RWPE2 (cell line): ENCODE measurements around the gene LRBA.
A peak's percentile ranks its signal among the peaks of the same experiment; 100 is the strongest.

Experiments used
- ATAC-seq: fragments of 200-7000 bp; cut with Tn5 transposase; 3 replicates; pipeline ENCODE4 v1.9.1; 2021; ENCODE audit warnings: low read depth
- DNase-seq: peaks from one replicate; pipeline ENCODE4 v3.0.0-alpha.2; 2020; ENCODE audit warnings: low spot score
- H3K27ac ChIP-seq: fragments of 450-650 bp; 2 replicates; pipeline ENCODE4 v1.5.1; 2017; ENCODE audit warnings: mild to moderate bottlenecking; ENCODE audit not compliant: poor library complexity, severe bottlenecking
- H3K27me3 ChIP-seq: fragments of 250-450 bp; sonication (Bioruptor Pico); 2 replicates; pipeline ENCODE4 v1.5.1; 2021; ENCODE audit warnings: mild to moderate bottlenecking, moderate library complexity; ENCODE audit not compliant: insufficient read depth, poor library complexity, severe bottlenecking
- H3K36me3 ChIP-seq: fragments of 250-450 bp; sonication (Bioruptor Pico); 2 replicates; pipeline ENCODE4 v1.5.1; 2020; ENCODE audit warnings: low read depth, mild to moderate bottlenecking, moderate library complexity
- H3K4me1 ChIP-seq: fragments of 250-450 bp; sonication (Bioruptor Pico); 2 replicates; pipeline ENCODE4 v1.5.1; 2021; ENCODE audit warnings: mild to moderate bottlenecking, moderate library complexity; ENCODE audit not compliant: insufficient read depth, poor library complexity, severe bottlenecking
- H3K4me3 ChIP-seq: fragments of 250-450 bp; sonication (Bioruptor Pico); 2 replicates; pipeline ENCODE4 v1.5.1; 2021; ENCODE audit warnings: mild to moderate bottlenecking, moderate library complexity; ENCODE audit not compliant: severe bottlenecking
- H3K9me3 ChIP-seq: fragments of 250-450 bp; sonication (Bioruptor Pico); 2 replicates; pipeline ENCODE4 v1.5.1; 2021; ENCODE audit warnings: mild to moderate bottlenecking, moderate library complexity; ENCODE audit not compliant: severe bottlenecking
- CTCF ChIP-seq: fragments of 450-650 bp; IDR thresholded peaks from one replicate; pipeline ENCODE4 v1.5.1; 2017; ENCODE audit warnings: mild to moderate bottlenecking, moderate library complexity; ENCODE audit not compliant: poor library complexity, severe bottlenecking

LRBA gene

DNA sequence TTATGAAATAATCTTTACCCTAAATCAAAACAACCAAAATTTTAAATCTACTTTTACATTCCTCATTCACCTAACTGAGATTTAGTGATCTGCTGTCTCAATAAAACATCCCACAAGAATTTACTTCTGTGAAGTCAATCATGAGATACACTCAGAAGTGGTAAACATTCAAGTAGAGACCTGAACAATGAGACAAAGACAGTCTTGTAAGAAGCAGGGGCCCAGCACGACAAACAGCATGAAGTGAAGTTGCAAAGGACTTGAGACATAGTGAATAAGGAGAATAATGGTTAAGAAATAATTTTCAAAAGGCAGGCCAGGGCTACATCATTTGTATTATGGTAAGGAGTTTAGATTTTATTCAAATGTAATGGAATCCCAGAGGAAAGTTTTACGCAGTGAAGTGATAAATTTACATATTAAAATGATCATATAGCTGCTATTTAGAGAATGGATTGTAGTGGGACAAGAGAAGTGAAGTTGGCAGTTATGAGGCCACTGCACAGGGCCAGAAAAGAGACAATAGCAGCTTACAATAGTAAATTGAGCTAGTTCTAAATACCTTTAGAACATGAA lies 331.2 kb downstream of the LRBA start:
- Histone ChIP-seq H3K36me3 (peaks cover 11% of the 10 kb centered on the region; the same call in 1 of the 2 replicates), H3K27me3 (no peaks in the 10 kb centered on the region), H3K4me3 (no peak overlapping the region), H3K9me3 (no peaks in the 10 kb centered on the region), H3K27ac (no peak overlapping the region), H3K4me1 (peaks cover 5% of the 10 kb centered on the region)
- DNase-seq = no peak
- ATAC-seq = no peak
- TF ChIP-seq CTCF = no peak

- no peak for ATAC-seq
Observed at GRCh38 chr4:150682126-150682525, 333.0 kb downstream of the LRBA start.

DNA sequence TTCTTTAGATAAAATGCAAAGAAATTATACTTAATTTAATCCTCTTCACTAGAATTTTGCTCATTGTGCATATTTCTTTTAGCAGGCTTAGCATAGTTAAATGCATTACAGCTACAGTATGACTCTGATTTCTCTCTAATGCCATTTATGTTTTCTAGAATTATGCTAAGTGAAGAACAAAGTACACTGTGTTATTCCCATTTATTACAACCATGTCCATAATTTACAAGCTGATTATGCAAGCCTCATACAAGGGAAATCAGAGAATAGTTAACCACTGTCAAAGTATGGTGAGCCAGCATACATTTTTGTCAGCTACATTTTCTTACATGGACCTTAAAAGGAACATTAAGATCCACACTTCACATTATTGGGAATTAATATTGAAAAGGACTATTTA lies 334.0 kb downstream of the LRBA start:
- Histone ChIP-seq H3K36me3 (peaks cover 11% of the 10 kb centered on the region; the same call in 1 of the 2 replicates), H3K4me3 (no peak overlapping the region), H3K27ac (no peak overlapping the region), H3K27me3 (no peaks in the 10 kb centered on the region), H3K9me3 (no peaks in the 10 kb centered on the region), H3K4me1 (peaks cover 5% of the 10 kb centered on the region)
- no peak for ATAC-seq
- TF ChIP-seq CTCF = no peak
- DNase-seq = no peak

More at GRCh38 chr4:150682126-150682525, 333.0 kb downstream of the LRBA start:
- TF ChIP-seq CTCF = no peak
- Histone ChIP-seq H3K4me1 (peaks cover 5% of the 10 kb centered on the region), H3K36me3 (peaks cover 11% of the 10 kb centered on the region; the same call in 1 of the 2 replicates), H3K9me3 (no peaks in the 10 kb centered on the region), H3K27ac (no peak overlapping the region), H3K4me3 (no peak overlapping the region), H3K27me3 (no peaks in the 10 kb centered on the region)
- DNase-seq = no peak

- H3K9me3 ChIP-seq = no peaks in the 10 kb centered on the region
- H3K27ac ChIP-seq = no peak overlapping the region
- no peak for TF ChIP-seq CTCF
Observed at GRCh38 chr4:150680651-150681050, 334.4 kb downstream of the LRBA start.

DNA sequence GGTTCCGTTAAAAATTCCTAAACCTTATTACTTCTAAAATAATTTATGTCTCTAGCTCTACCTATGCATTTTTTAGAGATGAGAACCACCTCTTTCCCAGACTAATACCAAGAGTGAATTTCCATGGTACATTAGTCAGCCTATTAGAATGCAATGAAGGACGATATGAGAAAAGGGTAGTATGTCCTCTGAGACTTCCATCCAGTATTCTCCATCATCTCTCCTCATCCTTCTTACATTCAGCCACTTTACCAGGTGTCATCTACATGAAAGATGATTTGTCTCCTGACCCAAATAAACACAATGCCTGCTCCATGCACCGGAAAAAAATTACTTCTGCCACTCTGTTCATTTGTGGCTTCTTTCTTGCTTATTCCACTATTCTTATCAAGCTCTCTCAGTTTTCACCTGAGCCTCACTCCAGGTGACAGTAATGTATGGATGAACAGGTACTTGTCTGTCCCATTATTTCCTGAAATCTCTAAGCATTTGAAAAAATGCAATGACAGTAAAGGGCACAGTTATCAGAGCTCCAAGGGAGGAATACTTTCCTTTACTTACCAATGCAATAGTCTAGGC lies 335.2 kb downstream of the LRBA start:
- H3K27ac ChIP-seq = no peak overlapping the region
- no peaks in the 10 kb centered on the region for H3K27me3 ChIP-seq
- DNase-seq = no peak
- no peaks in the 10 kb centered on the region for H3K9me3 ChIP-seq
- peaks cover 11% of the 10 kb centered on the region; the same call in 1 of the 2 replicates for H3K36me3 ChIP-seq
- ATAC-seq = peak; percentile 97
- no peak for TF ChIP-seq CTCF
- peaks cover 5% of the 10 kb centered on the region for H3K4me1 ChIP-seq
- H3K4me3 ChIP-seq = no peak overlapping the region

More at GRCh38 chr4:150680651-150681050, 334.4 kb downstream of the LRBA start:
- ATAC-seq = no peak
- no peaks in the 10 kb centered on the region for H3K27me3 ChIP-seq
- H3K4me1 ChIP-seq = peaks cover 5% of the 10 kb centered on the region
- no peak overlapping the region for H3K4me3 ChIP-seq
- DNase-seq = no peak
- H3K36me3 ChIP-seq = peaks cover 11% of the 10 kb centered on the region; the same call in 1 of the 2 replicates
